ENCODE results near the gene MAPK7. TPM values are rescaled to one million over a fixed set of nuclear protein-coding genes. Genes with fewer than 3 reads are reported as not detected.

The MAPK7 gene
- total and polyA plus RNA-seq, 9 of the 15 experiments (the other 6 are each of a cell fraction or from before 2014, with no cell fraction given): 0.46 to 7.5 (median 2.5) TPM

- TF ChIP-seq MGA (IDR thresholded peaks at IDR 0.05) (peak; percentile 49; the same call in 1 of the 2 replicates), KLF13 (tag; IDR thresholded peaks at IDR 0.05; ENCODE audit: borderline replicate concordance, low read depth) (no peak), E2F3 (CRISPR knock-in tag; IDR thresholded peaks at IDR 0.05) (no peak), L3MBTL2 (IDR thresholded peaks at IDR 0.05) (peak; percentile 42; the same call in 1 of the 2 replicates), POLR2G (IDR thresholded peaks at IDR 0.05; ENCODE audit: low read depth, low read length) (peak; percentile 55), ZNF561 (CRISPR knock-in tag; conservative IDR thresholded peaks at IDR 0.05) (no peak), CREB1 (IDR thresholded peaks at IDR 0.05) (no peak), CREB1 (CRISPR knock-in tag; IDR thresholded peaks at IDR 0.05) (no peak)
Observed at GRCh38 chr17:19336938-19337711, 41.2 kb upstream of the MAPK7 start (continued).

All from K562 (cell line).